Kidney epithelial cell (primary cell): ENCODE results near the gene STK4. TPM values are rescaled to one million over a fixed set of nuclear protein-coding genes. Genes with fewer than 3 reads are reported as not detected.
A peak's percentile ranks its signal among the peaks of the same experiment; 100 is the strongest.
"Not testable (repeated sequence)": the region's sequence is repeated elsewhere in the genome, so short reads cannot be mapped to it uniquely, and the experiment has no call there.

Source experiments
- DNase-seq: peaks from one replicate; pipeline ENCODE4 v3.0.0-alpha.2; 2010; ENCODE audit warnings: low read depth
- H3K27me3 ChIP-seq: 2 replicates; pipeline ENCODE4 v1.6.0; 2011; ENCODE audit warnings: low read length; ENCODE audit not compliant: control insufficient read depth, insufficient read depth
- H3K36me3 ChIP-seq: 2 replicates; pipeline ENCODE4 v1.5.1; 2011; ENCODE audit warnings: low read length; ENCODE audit not compliant: control insufficient read depth, insufficient read depth
- H3K4me3 ChIP-seq: 2 replicates; pipeline ENCODE4 v1.5.1; 2011; ENCODE audit warnings: low read depth, mild to moderate bottlenecking, control low read depth, low read length
- CTCF ChIP-seq: IDR thresholded peaks from 2 replicates; pipeline ENCODE4 v1.5.1; 2011; ENCODE audit warnings: mild to moderate bottlenecking, moderate library complexity, low read length, control low read depth, inconsistent platforms; ENCODE audit not compliant: insufficient read depth, poor library complexity, severe bottlenecking
- total RNA-seq: library from RNA; depleted of rRNA; stranded (reverse); fragments of >200 nt; gene quantifications from 2 replicates; pipeline ENCODE4 v1.2.3, GENCODE V29; 2015

Gene STK4
- total RNA-seq, 1 donor from 2014 or later: 27.1 TPM

GRCh38 chr20:45011108-45011526 is 44.8 kb downstream of the STK4 start:
- Histone ChIP-seq H3K27me3 (no peaks in the 10 kb centered on the region), H3K4me3 (no peak overlapping the region), H3K36me3 (no peaks in the 10 kb centered on the region)
- peak; percentile 73 for TF ChIP-seq CTCF
- no peak for DNase-seq

GRCh38 chr20:45012682-45013302 is 46.5 kb downstream of the STK4 start:
- TF ChIP-seq CTCF: no peak
- peak; percentile 34 for DNase-seq
- no peaks in the 10 kb centered on the region for H3K27me3 ChIP-seq
- no peak overlapping the region for H3K4me3 ChIP-seq
- H3K36me3 ChIP-seq: no peaks in the 10 kb centered on the region

GRCh38 chr20:45014131-45014530 is 47.8 kb downstream of the STK4 start:
- not testable (repeated sequence) for DNase-seq, H3K4me3 ChIP-seq, H3K36me3 ChIP-seq, H3K27me3 ChIP-seq

GRCh38 chr20:45014671-45015415 is 48.5 kb downstream of the STK4 start:
- Histone ChIP-seq H3K27me3 (no peaks in the 10 kb centered on the region), H3K36me3 (no peaks in the 10 kb centered on the region), H3K4me3 (no peak overlapping the region)
- DNase-seq: no peak
- TF ChIP-seq CTCF: no peak

- Histone ChIP-seq H3K4me3 (no peak overlapping the region), H3K27me3 (no peaks in the 10 kb centered on the region), H3K36me3 (no peaks in the 10 kb centered on the region)
- DNase-seq: no peak
- TF ChIP-seq CTCF: no peak
Measured at GRCh38 chr20:45016089-45016671, 49.9 kb downstream of the STK4 start.

- no peak for DNase-seq
- no peak for TF ChIP-seq CTCF
- H3K4me3 ChIP-seq: no peak overlapping the region
- no peaks in the 10 kb centered on the region for H3K27me3 ChIP-seq
- H3K36me3 ChIP-seq: no peaks in the 10 kb centered on the region
Measured at GRCh38 chr20:45017281-45017680, 51.0 kb downstream of the STK4 start.
